ENCODE measurements around the gene METRNL.

METRNL gene

GRCh38 chr17:83127431-83128160 is 48.2 kb downstream of the METRNL start:
- no peaks in the 10 kb centered on the region for H3K79me2 ChIP-seq (ENCODE audit: low read length)
- no peaks in the 10 kb centered on the region for H3K9me2 ChIP-seq (replicated peaks; ENCODE audit: insufficient read depth, low read length)
- H3K4me3 ChIP-seq (ENCODE audit: low read length), result no peak overlapping the region
- TF ChIP-seq EZH2phosphoT487 (IDR thresholded peaks at IDR 0.05; ENCODE audit: low read length) (no peak), EZH2 (optimal IDR thresholded peaks at IDR 0.05; ENCODE audit: low read depth, low read length) (no peak)
- TF ChIP-seq, protein P1, sequence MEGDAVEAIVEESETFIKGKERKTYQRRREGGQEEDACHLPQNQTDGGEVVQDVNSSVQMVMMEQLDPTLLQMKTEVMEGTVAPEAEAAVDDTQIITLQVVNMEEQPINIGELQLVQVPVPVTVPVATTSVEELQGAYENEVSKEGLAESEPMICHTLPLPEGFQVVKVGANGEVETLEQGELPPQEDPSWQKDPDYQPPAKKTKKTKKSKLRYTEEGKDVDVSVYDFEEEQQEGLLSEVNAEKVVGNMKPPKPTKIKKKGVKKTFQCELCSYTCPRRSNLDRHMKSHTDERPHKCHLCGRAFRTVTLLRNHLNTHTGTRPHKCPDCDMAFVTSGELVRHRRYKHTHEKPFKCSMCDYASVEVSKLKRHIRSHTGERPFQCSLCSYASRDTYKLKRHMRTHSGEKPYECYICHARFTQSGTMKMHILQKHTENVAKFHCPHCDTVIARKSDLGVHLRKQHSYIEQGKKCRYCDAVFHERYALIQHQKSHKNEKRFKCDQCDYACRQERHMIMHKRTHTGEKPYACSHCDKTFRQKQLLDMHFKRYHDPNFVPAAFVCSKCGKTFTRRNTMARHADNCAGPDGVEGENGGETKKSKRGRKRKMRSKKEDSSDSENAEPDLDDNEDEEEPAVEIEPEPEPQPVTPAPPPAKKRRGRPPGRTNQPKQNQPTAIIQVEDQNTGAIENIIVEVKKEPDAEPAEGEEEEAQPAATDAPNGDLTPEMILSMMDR (IDR thresholded peaks at IDR 0.05; ENCODE audit: low read length), result no peak
- no peak overlapping the region for H3K27ac ChIP-seq (ENCODE audit: low read length)
- H3K4me2 ChIP-seq (ENCODE audit: low read depth, low read length), result no peak overlapping the region
- no peaks in the 10 kb centered on the region for H4K20me1 ChIP-seq (ENCODE audit: insufficient read depth, low read length)
- DNase-seq, result no peak
- H3F3A ChIP-seq (ENCODE audit: insufficient read depth, low read length), result no peaks in the 10 kb centered on the region
- H2AFZ ChIP-seq (ENCODE audit: low read length), result no peak overlapping the region
- no peak overlapping the region for H3K9ac ChIP-seq (ENCODE audit: low read length)
- peaks cover 93% of the 10 kb centered on the region for H3K27me3 ChIP-seq (replicated peaks; ENCODE audit: insufficient read depth, low read length)
- no peaks in the 10 kb centered on the region for H3K36me3 ChIP-seq (replicated peaks; ENCODE audit: insufficient read depth, low read length)
- 0 out of 2 replicates have a peak, but pooled peaks cover 5% of the 10 kb centered on the region for H3K4me1 ChIP-seq (ENCODE audit: low read length)
- H3K9me3 ChIP-seq (replicated peaks; ENCODE audit: insufficient read depth, low read length), result no peaks in the 10 kb centered on the region

GRCh38 chr17:83128306-83129240 is 49.2 kb downstream of the METRNL start:
- no peaks in the 10 kb centered on the region for H3K36me3 ChIP-seq (replicated peaks; ENCODE audit: insufficient read depth, low read length)
- peaks cover 94% of the 10 kb centered on the region for H3K27me3 ChIP-seq (replicated peaks; ENCODE audit: insufficient read depth, low read length)
- H2AFZ ChIP-seq (ENCODE audit: low read length), result no peak overlapping the region
- no peaks in the 10 kb centered on the region for H3K79me2 ChIP-seq (ENCODE audit: low read length)
- 0 out of 2 replicates have a peak, but pooled peaks cover 5% of the 10 kb centered on the region for H3K4me1 ChIP-seq (ENCODE audit: low read length)
- H3K9me2 ChIP-seq (replicated peaks; ENCODE audit: insufficient read depth, low read length), result no peaks in the 10 kb centered on the region
- TF ChIP-seq, protein P1 (IDR thresholded peaks at IDR 0.05; ENCODE audit: low read length), result no peak
- no peak for TF ChIP-seq EZH2 (optimal IDR thresholded peaks at IDR 0.05; ENCODE audit: low read depth, low read length)
- no peak for TF ChIP-seq EZH2phosphoT487 (IDR thresholded peaks at IDR 0.05; ENCODE audit: low read length)
- no peak overlapping the region for H3K4me3 ChIP-seq (ENCODE audit: low read length)
- no peaks in the 10 kb centered on the region for H4K20me1 ChIP-seq (ENCODE audit: insufficient read depth, low read length)
- H3F3A ChIP-seq (ENCODE audit: insufficient read depth, low read length), result no peaks in the 10 kb centered on the region
- no peak overlapping the region for H3K9ac ChIP-seq (ENCODE audit: low read length)
- H3K4me2 ChIP-seq (ENCODE audit: low read depth, low read length), result no peak overlapping the region
- H3K27ac ChIP-seq (ENCODE audit: low read length), result no peak overlapping the region
- H3K9me3 ChIP-seq (replicated peaks; ENCODE audit: insufficient read depth, low read length), result no peaks in the 10 kb centered on the region
- DNase-seq, result no peak

- Histone ChIP-seq H3K27me3 (replicated peaks; ENCODE audit: insufficient read depth, low read length) (peaks cover 88% of the 10 kb centered on the region), H2AFZ (ENCODE audit: low read length) (no peak overlapping the region), H3K79me2 (ENCODE audit: low read length) (no peaks in the 10 kb centered on the region), H3K36me3 (replicated peaks; ENCODE audit: insufficient read depth, low read length) (no peaks in the 10 kb centered on the region), H3K4me2 (ENCODE audit: low read depth, low read length) (no peak overlapping the region), H3K9me3 (replicated peaks; ENCODE audit: insufficient read depth, low read length) (no peaks in the 10 kb centered on the region), H3K27ac (ENCODE audit: low read length) (no peak overlapping the region), H3K4me1 (ENCODE audit: low read length) (0 out of 2 replicates have a peak, but pooled peaks cover 5% of the 10 kb centered on the region), H4K20me1 (ENCODE audit: insufficient read depth, low read length) (no peaks in the 10 kb centered on the region), H3K9me2 (replicated peaks; ENCODE audit: insufficient read depth, low read length) (no peaks in the 10 kb centered on the region), H3K4me3 (ENCODE audit: low read length) (no peak overlapping the region), H3F3A (ENCODE audit: insufficient read depth, low read length) (no peaks in the 10 kb centered on the region), H3K9ac (ENCODE audit: low read length) (no peak overlapping the region)
- DNase-seq, result no peak
- TF ChIP-seq, protein P1 (IDR thresholded peaks at IDR 0.05; ENCODE audit: low read length), result no peak
Observed at GRCh38 chr17:83129676-83130075, 50.3 kb downstream of the METRNL start.

Measured in MM.1S (cell line).